ENCODE measurements around the gene CYP26A1.
A peak's percentile ranks its signal among the peaks of the same experiment; 100 is the strongest.

Gene CYP26A1

DNA sequence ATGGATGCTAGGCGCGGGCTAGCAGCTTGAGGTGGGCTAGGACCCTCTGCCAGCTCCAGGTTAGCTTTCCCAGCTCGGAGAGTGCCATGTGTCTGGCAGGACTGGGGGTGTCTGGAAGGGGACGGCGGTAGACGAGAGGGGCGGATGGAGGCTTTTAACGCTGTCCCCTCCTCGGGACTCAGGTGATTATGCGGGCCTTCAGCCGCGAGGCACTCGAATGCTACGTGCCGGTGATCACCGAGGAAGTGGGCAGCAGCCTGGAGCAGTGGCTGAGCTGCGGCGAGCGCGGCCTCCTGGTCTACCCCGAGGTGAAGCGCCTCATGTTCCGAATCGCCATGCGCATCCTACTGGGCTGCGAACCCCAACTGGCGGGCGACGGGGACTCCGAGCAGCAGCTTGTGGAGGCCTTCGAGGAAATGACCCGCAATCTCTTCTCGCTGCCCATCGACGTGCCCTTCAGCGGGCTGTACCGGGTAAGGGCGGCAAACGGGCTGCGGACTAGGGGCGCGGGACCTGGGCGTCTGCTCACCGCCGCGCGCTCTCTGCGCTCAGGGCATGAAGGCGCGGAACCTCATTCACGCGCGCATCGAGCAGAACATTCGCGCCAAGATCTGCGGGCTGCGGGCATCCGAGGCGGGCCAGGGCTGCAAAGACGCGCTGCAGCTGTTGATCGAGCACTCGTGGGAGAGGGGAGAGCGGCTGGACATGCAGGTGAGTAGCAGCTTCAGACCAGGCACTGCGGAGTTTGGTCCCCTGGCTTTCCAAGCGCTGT, 1.1 kb downstream of the CYP26A1 start:
- peak in 2 of 42 donors; percentile 29 to 41 for DNase-seq
- intact Hi-C loops (cut with DNase I), result no loop called here

DNA sequence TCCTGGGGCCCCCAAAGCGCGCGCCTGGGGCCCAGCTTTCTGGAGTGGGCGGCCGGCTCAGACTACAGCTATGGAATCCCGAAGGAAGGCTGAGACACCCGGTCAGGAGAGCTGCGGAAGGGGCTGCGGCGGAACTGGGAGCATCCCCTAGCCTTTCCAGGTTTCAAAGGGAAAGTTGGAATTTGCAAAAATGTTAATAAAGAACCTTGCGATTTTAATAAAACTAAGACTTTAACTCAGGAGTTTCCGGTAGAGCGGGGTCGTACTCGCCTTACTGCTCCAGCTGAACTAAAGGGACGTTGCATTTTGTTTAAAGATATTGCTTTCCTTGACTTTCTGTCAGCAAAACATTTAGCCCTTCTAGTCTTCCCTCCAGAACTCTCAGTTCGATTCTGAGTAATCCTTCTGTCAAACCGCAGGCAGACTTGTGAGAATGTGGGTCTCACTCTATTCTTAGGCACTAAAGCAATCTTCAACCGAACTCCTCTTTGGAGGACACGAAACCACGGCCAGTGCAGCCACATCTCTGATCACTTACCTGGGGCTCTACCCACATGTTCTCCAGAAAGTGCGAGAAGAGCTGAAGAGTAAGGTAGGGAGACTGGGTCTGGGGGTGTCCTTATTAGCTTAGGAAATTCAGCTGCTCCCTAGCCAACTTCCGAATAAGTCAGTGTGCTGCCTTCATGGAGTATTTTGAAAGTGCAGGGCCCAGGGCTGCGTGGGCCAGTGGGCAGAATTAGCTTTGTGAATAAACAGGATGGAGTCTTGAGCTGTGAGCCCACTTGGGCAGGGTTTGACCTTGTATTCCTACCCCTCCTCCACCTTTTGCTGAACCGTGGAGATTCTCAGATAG, 1.9 kb downstream of the CYP26A1 start:
- intact Hi-C loops (cut with DNase I), result no loop called here

DNA sequence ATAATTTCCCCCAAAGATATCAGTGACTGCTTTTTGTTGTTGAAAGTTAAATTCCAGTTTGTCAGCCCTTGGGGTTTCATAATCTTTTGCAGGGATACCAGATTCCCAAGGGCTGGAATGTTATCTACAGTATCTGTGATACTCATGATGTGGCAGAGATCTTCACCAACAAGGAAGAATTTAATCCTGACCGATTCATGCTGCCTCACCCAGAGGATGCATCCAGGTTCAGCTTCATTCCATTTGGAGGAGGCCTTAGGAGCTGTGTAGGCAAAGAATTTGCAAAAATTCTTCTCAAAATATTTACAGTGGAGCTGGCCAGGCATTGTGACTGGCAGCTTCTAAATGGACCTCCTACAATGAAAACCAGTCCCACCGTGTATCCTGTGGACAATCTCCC, 3.2 kb downstream of the CYP26A1 start:
- intact Hi-C loops (cut with DNase I), result no loop called here
- DNase-seq, result peak in 2 of 42 donors; percentile 4 to 8

More for the DNA sequence above, 1.9 kb downstream of the CYP26A1 start:
- peak in 2 of 42 donors; percentile 18 to 24 for DNase-seq

DNA sequence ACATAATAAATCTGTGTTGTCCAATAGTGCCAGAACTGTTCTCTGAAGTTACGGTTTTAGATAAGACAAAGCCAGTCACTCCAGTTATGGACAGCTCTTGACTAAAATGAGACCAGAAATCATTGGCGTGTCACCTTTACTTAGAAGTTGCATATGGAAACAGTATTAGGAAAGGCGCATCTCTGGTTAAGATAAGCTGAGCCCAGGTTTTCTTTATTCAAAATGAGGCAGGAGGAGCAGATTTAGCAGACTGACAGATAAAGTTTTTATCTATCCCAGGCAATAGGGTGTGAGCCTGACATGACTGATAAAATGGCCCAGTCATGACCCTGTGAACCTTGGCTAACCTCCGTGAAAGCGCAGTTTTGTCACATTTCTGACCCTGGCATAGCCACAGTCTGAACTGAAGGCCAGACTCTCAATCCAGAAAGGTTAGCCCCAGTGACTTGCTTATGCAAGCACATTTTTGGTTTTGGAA, 4.2 kb downstream of the CYP26A1 start:
- DNase-seq, result peak in 1 of 42 donors; percentile 1
- intact Hi-C loops (cut with DNase I), result no loop called here

DNA sequence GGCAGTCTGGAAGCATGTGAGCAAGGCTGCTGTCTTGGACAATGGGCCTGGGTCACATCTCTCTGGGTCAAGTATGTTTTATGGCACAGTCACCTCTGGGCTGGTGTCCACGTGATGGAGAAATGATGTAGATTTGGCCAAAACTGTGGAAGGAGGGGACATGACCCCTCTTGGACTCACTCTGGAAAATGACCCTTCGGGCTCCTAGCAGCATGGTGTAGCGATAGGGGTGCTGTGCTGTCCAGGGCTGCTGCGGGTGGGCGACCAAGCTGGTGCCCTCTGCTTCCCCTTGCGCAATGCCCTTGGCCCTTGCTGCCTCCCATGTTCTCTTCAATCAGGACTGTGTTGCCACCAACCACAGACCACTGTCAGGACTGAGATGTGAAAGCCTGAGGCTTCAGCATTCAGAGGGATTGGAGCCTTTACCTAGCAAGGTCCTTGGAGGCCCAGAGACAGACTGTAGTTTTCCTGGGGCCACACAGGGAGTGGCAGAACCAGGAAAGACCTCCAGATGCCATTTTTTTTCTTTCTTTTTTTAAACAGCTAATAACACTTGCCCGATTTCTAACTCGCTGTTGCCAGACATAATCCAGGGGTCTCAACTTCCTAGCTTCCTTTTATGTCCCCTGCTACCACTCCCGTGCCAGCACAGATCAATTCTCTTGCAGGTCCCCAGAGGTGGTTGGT, 6.1 kb downstream of the CYP26A1 start:
- peak in 2 of 42 donors; percentile 6 to 19 for DNase-seq
- intact Hi-C loops (cut with DNase I), result loop anchor here (10.0 kb wide), 2 partner anchors 215 to 275 kb away; no protein-coding TSS in a partner anchor

DNA sequence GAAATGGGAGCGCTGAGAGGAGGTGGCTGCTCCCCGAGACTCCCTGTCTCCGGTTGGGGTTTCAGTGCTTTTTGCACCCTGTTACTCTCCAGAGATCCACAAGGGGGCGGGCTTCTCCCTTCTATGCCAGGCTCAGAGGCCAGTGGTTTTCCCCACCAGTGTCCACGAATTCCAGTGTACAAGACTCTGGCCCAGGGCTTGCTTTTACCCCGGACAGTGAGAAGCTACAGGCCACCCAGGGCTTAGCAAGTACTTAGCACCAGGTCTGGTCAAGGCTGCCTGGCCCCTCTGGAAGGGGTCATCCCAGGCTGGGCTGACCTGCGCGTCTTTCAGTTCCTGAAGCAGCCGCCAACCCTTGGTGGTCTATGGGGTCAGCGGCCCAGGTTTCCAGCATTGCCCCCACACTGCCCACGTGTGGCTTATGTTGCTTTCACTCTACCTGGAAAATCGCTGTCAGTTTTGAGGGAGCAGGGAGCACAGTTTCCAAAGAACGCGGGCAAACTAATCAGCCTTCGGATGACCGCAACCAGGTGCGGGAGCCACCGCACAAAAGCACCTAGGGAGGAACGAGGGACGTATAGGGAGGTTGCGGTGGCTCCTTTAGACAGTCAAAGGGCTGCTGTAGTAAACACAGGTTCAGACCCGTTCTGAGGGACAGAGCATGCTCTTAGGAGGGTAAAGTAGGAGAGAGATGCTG, 6.8 kb downstream of the CYP26A1 start:
- intact Hi-C loops (cut with DNase I), result loop anchor here (10.0 kb wide), 2 partner anchors 214 to 274 kb away; no protein-coding TSS in a partner anchor
- DNase-seq, result peak in 41 of 42 donors; percentile 36 to 86 (median 63)

DNA sequence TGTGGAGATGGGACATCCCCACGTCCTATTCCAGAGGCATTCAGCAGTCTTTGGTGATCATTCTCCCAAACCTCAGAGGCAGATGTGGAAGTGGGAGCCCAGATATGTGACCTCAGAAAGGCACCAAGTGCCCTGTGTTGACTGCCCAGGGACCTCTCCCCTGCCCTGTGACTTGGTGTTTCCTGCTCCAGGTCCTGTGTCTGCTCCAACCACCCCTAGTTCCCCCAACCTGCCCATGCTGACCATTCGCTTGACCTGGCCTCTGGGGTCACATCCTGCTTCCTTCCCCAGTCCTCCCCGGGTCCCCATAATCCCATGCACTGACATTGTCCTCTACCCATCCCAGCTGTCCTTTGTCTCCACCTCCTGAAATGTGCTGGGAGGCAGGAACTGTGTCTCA, 7.6 kb downstream of the CYP26A1 start:
- peak in 3 of 42 donors; percentile 4 to 41 (median 9) for DNase-seq
- intact Hi-C loops (cut with DNase I), result loop anchor here (10.0 kb wide), 2 partner anchors 213 to 273 kb away; no protein-coding TSS in a partner anchor

DNA sequence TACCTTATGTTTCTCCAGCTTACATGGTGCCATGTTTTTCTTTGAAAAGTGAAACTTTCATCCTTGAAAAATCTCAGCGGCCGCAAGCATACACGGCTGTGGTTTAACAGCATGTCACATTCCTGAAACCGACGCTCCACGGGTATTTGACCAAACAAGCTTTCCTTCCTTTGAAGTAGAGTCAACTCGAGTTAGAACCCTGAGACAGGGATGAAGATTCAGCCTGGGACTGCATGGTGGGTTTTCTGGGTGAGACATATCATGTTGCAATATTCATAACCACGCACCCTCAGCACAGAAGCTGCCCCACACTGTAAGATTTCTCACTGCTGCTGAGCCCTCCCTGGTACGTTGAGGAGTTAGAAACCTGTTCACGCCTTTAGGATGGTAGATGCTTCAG, 8.1 kb downstream of the CYP26A1 start:
- intact Hi-C loops (cut with DNase I), result loop anchor here (10.0 kb wide), 2 partner anchors 213 to 273 kb away; no protein-coding TSS in a partner anchor
- DNase-seq, result peak in 4 of 42 donors; percentile 3 to 39 (median 18)

DNA sequence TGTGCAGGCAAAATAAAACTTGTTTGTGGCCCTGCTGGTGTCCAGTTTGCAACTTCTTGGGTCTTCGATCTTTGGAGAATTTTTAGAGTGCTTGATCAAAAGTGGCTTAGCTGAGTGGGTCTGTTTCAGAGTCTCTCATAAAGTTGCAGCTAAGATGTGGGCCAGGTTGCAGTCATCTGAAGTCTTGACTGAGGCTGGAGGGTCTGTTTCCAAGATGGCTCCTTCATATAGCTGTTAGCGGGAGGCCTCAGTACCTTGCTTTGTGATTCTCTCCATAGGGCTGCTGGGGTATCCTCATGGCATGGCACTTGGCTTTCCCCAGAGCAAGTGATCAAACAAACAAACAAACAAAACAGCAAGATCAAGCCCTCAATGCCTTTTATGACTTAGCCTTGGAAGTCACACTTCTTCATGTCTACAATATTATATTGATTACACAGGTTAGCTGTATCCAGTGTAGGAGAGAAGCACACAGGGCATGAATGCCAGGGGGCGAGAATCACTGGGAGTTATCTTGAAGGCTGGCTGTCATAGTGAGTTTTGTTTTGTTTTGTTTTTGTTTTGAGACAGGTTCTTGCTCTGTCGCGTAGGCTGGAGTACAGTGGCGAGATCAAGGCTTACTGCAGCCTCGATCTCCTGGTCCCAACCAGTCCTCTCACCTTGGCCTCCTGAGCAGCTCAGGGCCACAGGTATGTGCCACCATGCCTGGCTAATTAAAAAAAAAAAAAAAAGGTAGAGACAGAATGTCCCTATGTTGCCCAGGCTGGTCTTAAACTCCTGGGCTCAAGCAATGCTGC, 10.2 kb downstream of the CYP26A1 start:
- intact Hi-C loops (cut with DNase I), result loop anchor here (10.0 kb wide), 2 partner anchors 211 to 271 kb away; no protein-coding TSS in a partner anchor
- DNase-seq, result peak in 5 of 42 donors; percentile 11 to 35 (median 20)

DNA sequence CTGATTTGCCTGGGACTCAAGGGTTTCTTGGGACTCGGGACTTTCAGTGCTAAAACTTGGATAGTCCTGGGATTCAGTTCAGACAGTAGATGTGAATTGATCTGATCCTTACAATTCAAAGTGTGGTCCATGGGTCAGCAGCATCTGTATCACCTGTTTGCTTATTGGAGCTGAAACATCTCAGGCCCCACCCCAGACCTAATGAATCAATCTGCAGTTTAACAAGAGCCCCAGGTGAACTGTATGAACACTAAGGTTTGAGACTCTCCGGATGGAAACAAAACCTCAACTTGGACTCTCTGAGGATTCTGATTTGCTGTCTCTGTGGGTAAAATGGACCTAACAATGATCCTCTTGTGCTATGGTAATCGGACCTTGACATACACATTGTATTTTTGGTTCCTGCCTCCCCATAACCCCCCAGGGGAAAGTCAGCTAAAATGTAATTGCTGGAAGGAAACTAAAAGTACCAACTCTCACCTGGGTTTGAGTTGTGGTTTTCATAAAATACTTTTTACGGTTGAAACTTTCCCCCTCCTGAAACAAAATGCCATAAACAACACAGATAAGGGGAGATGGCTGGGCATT, 11.7 kb downstream of the CYP26A1 start:
- DNase-seq, result peak in 2 of 42 donors; percentile 1 to 11
- intact Hi-C loops (cut with DNase I), result loop anchor here (10.0 kb wide), 2 partner anchors 209 to 269 kb away; no protein-coding TSS in a partner anchor

DNA sequence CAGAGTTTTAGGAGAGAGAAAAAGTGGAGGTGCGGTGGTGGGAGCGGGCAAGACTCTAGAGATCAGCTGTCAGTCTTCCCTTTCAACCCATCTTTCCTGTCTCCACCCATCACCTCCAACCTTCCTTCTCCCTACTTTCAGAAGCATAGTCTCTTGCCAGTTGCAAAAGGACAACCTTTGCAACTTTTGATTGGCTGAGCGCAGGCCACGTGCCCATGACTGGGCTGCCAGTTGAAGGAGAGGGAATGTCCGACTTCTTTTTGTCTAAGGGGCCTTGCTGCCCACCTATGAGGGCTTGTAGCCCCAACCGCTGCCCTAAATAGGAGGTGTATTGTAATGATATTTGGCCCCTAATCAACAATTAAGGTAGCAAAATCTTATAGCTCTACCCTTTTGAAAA, 12.6 kb downstream of the CYP26A1 start:
- peak in 3 of 42 donors; percentile 7 to 16 (median 7) for DNase-seq
- intact Hi-C loops (cut with DNase I), result loop anchor here (10.0 kb wide), 2 partner anchors 209 to 269 kb away; no protein-coding TSS in a partner anchor

DNA sequence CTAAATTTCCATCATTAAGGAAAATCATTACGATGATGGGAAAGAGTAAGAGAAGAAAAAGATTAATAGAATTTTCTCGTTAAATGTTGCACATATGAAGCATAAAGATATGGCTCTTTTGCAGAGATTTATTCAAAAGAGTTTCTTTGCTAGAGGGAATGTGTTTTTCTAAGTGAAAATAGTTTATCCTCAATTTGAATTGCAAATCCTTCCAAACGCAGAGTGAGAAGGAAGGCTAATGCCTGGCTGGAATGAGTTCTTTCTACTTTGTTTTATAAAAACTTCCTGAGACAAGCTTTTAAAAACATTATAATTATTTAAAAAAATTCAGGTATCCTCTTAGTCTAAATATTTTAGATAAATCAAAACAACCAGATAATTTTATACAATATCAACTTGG, 14.2 kb downstream of the CYP26A1 start:
- intact Hi-C loops (cut with DNase I), result loop anchor here (10.0 kb wide), 2 partner anchors 207 to 267 kb away; no protein-coding TSS in a partner anchor
- DNase-seq, result peak in 1 of 42 donors; percentile 5

DNA sequence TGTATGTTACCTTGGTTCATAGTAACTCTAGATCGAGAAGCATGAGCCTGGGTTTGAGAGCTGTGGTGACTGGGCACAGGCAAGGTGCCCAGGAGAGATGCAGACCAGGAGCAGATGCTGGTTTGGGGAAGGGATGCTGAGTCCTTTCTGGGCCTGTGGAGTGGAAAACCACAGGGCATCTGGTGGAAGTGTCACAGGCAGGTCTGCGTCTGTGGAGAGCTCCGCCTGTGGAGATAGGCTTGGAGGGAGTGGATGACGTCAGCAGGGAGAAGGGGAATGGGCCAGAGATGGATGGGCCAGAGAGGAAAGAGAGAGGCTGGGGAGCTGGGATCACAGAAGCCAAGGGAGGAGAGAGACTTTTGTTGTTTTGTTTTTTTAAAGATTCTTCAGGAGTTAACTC, 14.8 kb downstream of the CYP26A1 start:
- peak in 2 of 42 donors; percentile 2 to 32 for DNase-seq
- intact Hi-C loops (cut with DNase I), result loop anchor here (10.0 kb wide), 2 partner anchors 206 to 266 kb away; no protein-coding TSS in a partner anchor

DNA sequence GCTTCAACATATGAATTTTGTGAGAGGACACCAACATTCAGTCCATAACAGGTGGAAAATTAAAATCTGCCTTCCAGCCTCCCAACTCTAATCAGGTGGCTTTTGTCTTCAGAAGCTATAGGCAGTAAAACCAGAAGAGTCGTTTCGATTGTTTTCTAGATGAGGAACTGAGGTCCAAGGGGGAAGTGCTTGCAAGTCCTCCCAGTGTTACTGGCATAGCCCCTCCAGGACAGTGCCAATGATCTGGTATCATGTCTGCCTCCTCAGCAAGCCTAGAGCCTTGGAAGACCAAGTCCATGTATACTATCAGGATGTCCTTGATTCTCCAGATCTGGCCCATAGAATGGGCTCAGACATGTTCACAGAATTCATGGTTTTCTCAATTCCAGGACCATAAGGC, 16.9 kb downstream of the CYP26A1 start:
- intact Hi-C loops (cut with DNase I), result no loop called here
- no peak for DNase-seq

DNA sequence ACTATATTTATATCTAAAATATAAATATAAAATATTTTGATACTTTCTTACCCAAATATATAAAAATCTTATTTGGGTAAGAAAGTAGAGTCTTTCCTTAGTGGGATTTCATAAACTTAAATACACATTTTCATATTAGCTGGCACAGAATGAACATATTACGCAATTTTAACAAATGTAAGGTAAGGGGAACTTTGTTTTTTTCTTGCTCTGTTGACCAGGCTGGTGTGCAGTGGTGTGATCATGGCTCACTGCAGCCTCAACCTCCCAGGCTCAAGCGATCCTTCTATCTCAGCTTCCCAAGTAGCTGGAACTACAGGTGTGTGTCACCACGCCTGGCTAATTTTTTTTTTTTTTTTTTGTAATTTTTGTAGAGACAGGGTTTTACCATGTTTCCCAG, 18.3 kb downstream of the CYP26A1 start:
- intact Hi-C loops (cut with DNase I), result no loop called here
- no peak for DNase-seq

DNA sequence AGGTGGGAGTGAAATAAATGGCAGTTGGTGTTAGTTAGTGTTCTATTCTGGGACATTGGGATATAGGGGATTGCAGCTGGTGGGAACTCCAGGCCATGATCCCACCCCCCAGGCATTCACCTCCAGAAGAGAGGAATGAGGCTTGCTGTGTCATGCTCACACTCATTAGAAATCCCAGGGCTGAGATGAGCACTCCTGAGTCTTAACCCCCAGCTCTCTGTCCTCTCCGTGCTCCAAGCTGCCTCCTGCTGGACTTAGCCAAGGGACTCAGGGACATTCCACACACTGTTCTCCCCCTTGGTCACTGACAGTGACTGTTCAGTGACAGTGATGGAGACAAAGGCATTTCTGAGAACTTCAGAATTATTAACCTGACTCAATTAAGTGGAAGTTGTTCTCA, 21.5 kb downstream of the CYP26A1 start:
- intact Hi-C loops (cut with DNase I), result no loop called here
- no peak for DNase-seq

DNA sequence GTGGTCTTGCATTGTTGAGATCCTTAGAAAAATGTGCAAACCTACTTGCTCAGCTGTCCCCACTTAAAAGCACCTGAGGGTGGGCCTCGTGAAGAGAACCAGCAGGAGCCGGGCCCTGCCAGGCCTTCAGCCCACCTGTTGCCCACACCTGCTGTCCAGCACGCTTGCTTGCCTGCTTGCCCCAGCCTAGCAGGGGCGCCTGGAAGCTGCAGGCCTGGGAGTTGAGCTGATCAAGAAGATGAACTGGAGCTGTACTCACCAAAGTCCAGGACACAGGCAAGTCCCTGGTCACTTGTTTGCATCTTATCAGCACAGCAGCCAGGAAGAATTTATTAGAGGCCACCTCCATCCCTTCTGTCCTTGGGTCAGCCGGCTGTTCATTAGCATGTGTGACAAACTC, 23.2 kb downstream of the CYP26A1 start:
- no peak for DNase-seq
- intact Hi-C loops (cut with DNase I), result no loop called here

Data from head of caudate nucleus (tissue), 42 donors.